Stimulated activated CD8-positive, alpha-beta memory T cell treated with anti-CD3 and anti-CD28 coated beads, Interleukin-7, amount 100 ng/mL, for 48 hours (primary cell): ENCODE results near the gene ELFN1.

Source experiments
- DNase-seq, 2 donors: peaks; one replicate each; pipeline ENCODE4 v3.0.0-alpha.2; 2020; ENCODE audit warnings: low read depth in 1 of 2; ENCODE audit errors: extremely low read depth in 1 of 2

ELFN1 gene

GRCh38 chr7:1775389-1775788, 105.3 kb downstream of the ELFN1 start:
- DNase-seq: no peak

GRCh38 chr7:1777122-1777521, 107.0 kb downstream of the ELFN1 start:
- no peak for DNase-seq

GRCh38 chr7:1779445-1779844, 109.4 kb downstream of the ELFN1 start:
- no peak for DNase-seq

- no peak for DNase-seq
These were observed 111.3 kb downstream of the ELFN1 start for GRCh38 chr7:1781369-1781768.

- DNase-seq: no peak
These were observed 115.8 kb downstream of the ELFN1 start for GRCh38 chr7:1785839-1786238.

GRCh38 chr7:1787241-1787640, 117.2 kb downstream of the ELFN1 start:
- DNase-seq: no peak

- DNase-seq: no peak
These were observed 117.7 kb downstream of the ELFN1 start for GRCh38 chr7:1787681-1788235.

- no peak for DNase-seq
These were observed 124.9 kb downstream of the ELFN1 start for GRCh38 chr7:1794888-1795542.
